Esophagus squamous epithelium (tissue), 4 donors: ENCODE data around the gene IKZF2.

Experiments used
- POLR2A ChIP-seq, 4 donors: fragments of 450-650 bp; IDR thresholded peaks; one replicate each; pipeline ENCODE4 v1.6.1; 2017; ENCODE audit warnings: antibody characterized with exemption in 4 of 4, mild to moderate bottlenecking in 4 of 4, moderate library complexity in 3 of 4
- TF ChIP-seq, protein P1 (sequence below), 6 experiments: fragments of 450-650 bp in 4 of 6; fragments of 200-600 bp in 2 of 6; sonication (generic) in 2 of 6; IDR thresholded peaks; one replicate each; pipeline ENCODE4 v1.5.1; 2016 to 2019; ENCODE audit warnings: antibody characterized with exemption in 6 of 6, mild to moderate bottlenecking in 4 of 6, moderate library complexity in 4 of 6

DNA sequence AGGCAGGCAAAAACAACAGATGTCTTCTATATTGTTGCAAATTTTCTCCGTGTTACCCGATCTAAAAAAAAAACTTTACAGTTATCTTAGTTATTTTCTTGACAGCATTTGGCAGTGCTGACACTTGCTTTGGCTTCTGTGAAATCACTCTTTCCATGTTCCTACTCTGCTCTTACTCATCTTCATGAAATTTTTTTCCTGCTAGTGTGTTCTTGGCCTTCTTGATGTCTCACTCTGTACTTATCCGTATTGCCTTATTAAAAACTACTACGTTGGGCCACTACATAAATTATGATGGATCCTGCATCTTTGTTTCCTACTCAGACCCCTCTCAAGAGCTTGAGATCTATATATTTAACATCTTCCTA is 134.4 kb downstream of the IKZF2 start:
- TF ChIP-seq, protein P1, sequence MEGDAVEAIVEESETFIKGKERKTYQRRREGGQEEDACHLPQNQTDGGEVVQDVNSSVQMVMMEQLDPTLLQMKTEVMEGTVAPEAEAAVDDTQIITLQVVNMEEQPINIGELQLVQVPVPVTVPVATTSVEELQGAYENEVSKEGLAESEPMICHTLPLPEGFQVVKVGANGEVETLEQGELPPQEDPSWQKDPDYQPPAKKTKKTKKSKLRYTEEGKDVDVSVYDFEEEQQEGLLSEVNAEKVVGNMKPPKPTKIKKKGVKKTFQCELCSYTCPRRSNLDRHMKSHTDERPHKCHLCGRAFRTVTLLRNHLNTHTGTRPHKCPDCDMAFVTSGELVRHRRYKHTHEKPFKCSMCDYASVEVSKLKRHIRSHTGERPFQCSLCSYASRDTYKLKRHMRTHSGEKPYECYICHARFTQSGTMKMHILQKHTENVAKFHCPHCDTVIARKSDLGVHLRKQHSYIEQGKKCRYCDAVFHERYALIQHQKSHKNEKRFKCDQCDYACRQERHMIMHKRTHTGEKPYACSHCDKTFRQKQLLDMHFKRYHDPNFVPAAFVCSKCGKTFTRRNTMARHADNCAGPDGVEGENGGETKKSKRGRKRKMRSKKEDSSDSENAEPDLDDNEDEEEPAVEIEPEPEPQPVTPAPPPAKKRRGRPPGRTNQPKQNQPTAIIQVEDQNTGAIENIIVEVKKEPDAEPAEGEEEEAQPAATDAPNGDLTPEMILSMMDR (IDR thresholded peaks at IDR 0.05): no peak
- TF ChIP-seq POLR2A (IDR thresholded peaks at IDR 0.05): no peak
